Erythroblast (primary cell): ENCODE data around the gene NDUFA6.

ENCODE experiments used
- GATA1 ChIP-seq: IDR thresholded peaks from 2 replicates; pipeline ENCODE4 v1.6.1; 2011; ENCODE audit warnings: low read depth, mild to moderate bottlenecking, control low read depth, low read length, moderate library complexity
- POLR2A ChIP-seq: IDR thresholded peaks from 2 replicates; pipeline ENCODE4 v1.6.1; 2011; ENCODE audit warnings: mild to moderate bottlenecking, low read length

DNA sequence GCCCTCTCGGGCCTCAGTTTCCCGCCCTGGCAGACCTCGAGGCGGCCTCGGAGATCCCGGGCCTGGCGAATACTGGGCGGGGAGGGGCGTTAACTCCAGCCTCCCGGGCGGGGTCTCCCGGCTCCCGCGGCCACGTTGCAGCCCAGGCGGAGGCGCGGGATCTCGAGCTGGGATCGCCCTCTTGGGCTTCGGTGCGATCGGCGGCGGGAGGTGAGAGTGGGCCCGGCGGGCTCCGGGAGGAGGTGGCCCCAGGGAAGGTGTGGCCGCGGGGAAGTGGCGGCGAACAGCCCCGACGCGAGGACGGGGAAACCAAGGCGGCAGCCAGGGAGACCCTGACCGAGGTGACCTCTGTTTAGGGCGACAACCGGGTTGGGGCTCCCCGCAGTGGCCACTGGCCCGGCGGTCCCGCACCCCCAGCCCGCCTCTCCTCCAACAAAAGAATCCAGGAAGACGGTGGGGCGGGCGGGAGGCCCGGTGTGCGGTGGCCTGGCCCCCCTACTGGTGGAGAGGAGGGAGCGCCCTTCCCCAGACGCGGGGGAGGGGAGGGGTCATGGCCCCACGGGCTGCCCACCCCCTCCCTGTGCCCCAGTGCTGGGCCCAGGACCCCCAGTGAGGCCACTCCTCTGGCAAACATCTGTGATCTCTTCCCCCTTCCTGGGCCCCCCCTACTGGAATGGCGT is 16.3 kb downstream of the NDUFA6 start, which contains the start of gene PHETA2:
- TF ChIP-seq POLR2A (peak; percentile 43), GATA1 (no peak)
